Measurements from ENCODE around the gene LRRC10B. TPM values are rescaled to one million over a fixed set of nuclear protein-coding genes. Genes with fewer than 3 reads are reported as not detected.
"Not testable (repeated sequence)": the region's sequence is repeated elsewhere in the genome, so short reads cannot be mapped to it uniquely, and the experiment has no call there.

LRRC10B gene
- 1 to 10 TPM in 1 of 2 donors, under 1 TPM in 1; 0.37 to 1.1 TPM for total RNA-seq

GRCh38 chr11:61507962-61508861 is at the start of gene LRRC10B:
TSS of gene LRRC10B (plus strand) at chr11:61508749. CDS start at chr11:61508999, 250 bp downstream.
- DNase-seq (ENCODE audit: low spot score), result no peak
- Histone ChIP-seq H3K36me3 (no peaks in the 10 kb centered on the region), H3K9me3 (no peaks in the 10 kb centered on the region), H3K4me1 (peaks cover 0 to 23% of the 10 kb centered on the region in 2 donors), H3K27ac (peak within 1 kb of the TSS; percentile 4 to 51), H3K4me3 (peak within 1 kb of the TSS in 1 of 2 donors; percentile 41), H3K27me3 (peaks cover 7 to 19% of the 10 kb centered on the region in 2 donors)
- no peak for TF ChIP-seq CTCF (IDR thresholded peaks at IDR 0.05)

GRCh38 chr11:61460474-61460881 is 48.1 kb upstream of the LRRC10B start:
- H3K27me3 ChIP-seq, result no peaks in the 10 kb centered on the region
- H3K27ac ChIP-seq, result no peak overlapping the region
- peaks cover 0 to 11% of the 10 kb centered on the region in 2 donors for H3K4me1 ChIP-seq
- H3K36me3 ChIP-seq, result no peaks in the 10 kb centered on the region
- H3K9me3 ChIP-seq, result no peaks in the 10 kb centered on the region
- no peak overlapping the region for H3K4me3 ChIP-seq
- no peak for DNase-seq (ENCODE audit: low spot score)
- TF ChIP-seq CTCF (IDR thresholded peaks at IDR 0.05), result no peak

GRCh38 chr11:61460986-61461385 is 47.6 kb upstream of the LRRC10B start:
- no peak for TF ChIP-seq CTCF (IDR thresholded peaks at IDR 0.05)
- H3K27ac ChIP-seq, result no peak overlapping the region

GRCh38 chr11:61467602-61468001 is 40.9 kb upstream of the LRRC10B start:
- H3K27ac ChIP-seq, result peak overlapping the region in 1 of 2 donors; percentile 10
- H3K9me3 ChIP-seq; H3K27me3 ChIP-seq; DNase-seq (ENCODE audit: low spot score); H3K4me3 ChIP-seq; H3K36me3 ChIP-seq; H3K4me1 ChIP-seq: not testable (repeated sequence)

More at GRCh38 chr11:61460986-61461385, 47.6 kb upstream of the LRRC10B start:
- no peak for DNase-seq (ENCODE audit: low spot score)
- Histone ChIP-seq H3K4me3 (no peak overlapping the region), H3K36me3 (no peaks in the 10 kb centered on the region), H3K4me1 (peaks cover 0 to 11% of the 10 kb centered on the region in 2 donors), H3K27me3 (no peaks in the 10 kb centered on the region), H3K9me3 (no peaks in the 10 kb centered on the region)

GRCh38 chr11:61468002-61468401 is 40.5 kb upstream of the LRRC10B start:
- no peaks in the 10 kb centered on the region for H3K9me3 ChIP-seq
- H3K4me3 ChIP-seq, result no peak overlapping the region
- no peaks in the 10 kb centered on the region for H3K27me3 ChIP-seq
- peak overlapping the region in 1 of 2 donors; percentile 10 for H3K27ac ChIP-seq
- H3K4me1 ChIP-seq, result peaks cover 0 to 12% of the 10 kb centered on the region in 2 donors
- no peak for TF ChIP-seq CTCF (IDR thresholded peaks at IDR 0.05)
- peaks cover 4% of the 10 kb centered on the region for H3K36me3 ChIP-seq
- no peak for DNase-seq (ENCODE audit: low spot score)

GRCh38 chr11:61472282-61472681 is 36.3 kb upstream of the LRRC10B start:
- H3K4me1 ChIP-seq, result peaks cover 0 to 15% of the 10 kb centered on the region in 2 donors
- H3K36me3 ChIP-seq, result peaks cover 4% of the 10 kb centered on the region
- H3K4me3 ChIP-seq, result no peak overlapping the region
- H3K9me3 ChIP-seq, result no peaks in the 10 kb centered on the region
- H3K27me3 ChIP-seq, result no peaks in the 10 kb centered on the region
- no peak for TF ChIP-seq CTCF (IDR thresholded peaks at IDR 0.05)
- peak overlapping the region; percentile 70 to 73 for H3K27ac ChIP-seq
- peak; percentile 93 for DNase-seq (ENCODE audit: low spot score)
